CD14-positive monocyte (primary cell): Measurements from ENCODE around the gene ADAM30. TPM values are rescaled to one million over a fixed set of nuclear protein-coding genes. Genes with fewer than 3 reads are reported as not detected.

Source experiments
- DNase-seq, 3 donors: peaks; one replicate each; pipeline ENCODE4 v3.0.0-alpha.2; 2011 to 2022
- H2AFZ ChIP-seq: 2 replicates; pipeline ENCODE4 v1.6.0; 2012; ENCODE audit warnings: mild to moderate bottlenecking, low read depth, low read length, inconsistent platforms; ENCODE audit not compliant: insufficient read depth, poor library complexity, severe bottlenecking
- H3K27ac ChIP-seq, 2 donors: 1 replicate in 1 of 2; 2 replicates in 1 of 2; pipeline ENCODE4 v1.5.1; 2012 to 2013; ENCODE audit warnings: low read length in 2 of 2, control low read depth in 1 of 2, inconsistent platforms in 1 of 2, low read depth in 1 of 2, mild to moderate bottlenecking in 1 of 2
- H3K27me3 ChIP-seq, 2 donors: one replicate each; pipeline versions ENCODE4 v1.6.0 to v1.6.1; 2011 to 2013; ENCODE audit warnings: low read length in 2 of 2; ENCODE audit not compliant: control insufficient read depth in 2 of 2, insufficient read depth in 2 of 2
- H3K36me3 ChIP-seq, 2 donors: replicated peaks in 1 of 2; 1 replicate in 1 of 2; 2 replicates in 1 of 2; pipeline versions ENCODE4 v1.5.1 to v1.6.1; 2012 to 2013; ENCODE audit warnings: low read length in 2 of 2, control low read depth in 1 of 2, inconsistent platforms in 1 of 2, mild to moderate bottlenecking in 1 of 2; ENCODE audit not compliant: insufficient read depth in 2 of 2, control insufficient read depth in 1 of 2
- H3K4me1 ChIP-seq, 2 donors: 1 replicate in 1 of 2; 2 replicates in 1 of 2; pipeline versions ENCODE4 v1.5.1 to v1.6.1; 2012 to 2013; ENCODE audit warnings: low read length in 2 of 2, control low read depth in 1 of 2, inconsistent platforms in 1 of 2, mild to moderate bottlenecking in 1 of 2, moderate library complexity in 1 of 2; ENCODE audit not compliant: insufficient read depth in 2 of 2, control insufficient read depth in 1 of 2
- H3K4me2 ChIP-seq: replicated peaks from 2 replicates; pipeline ENCODE3; 2012; ENCODE audit warnings: low read length, moderate library complexity, mild to moderate bottlenecking; ENCODE audit not compliant: poor library complexity, severe bottlenecking; ENCODE audit errors: extremely low read depth
- H3K4me3 ChIP-seq, 3 experiments: fragments of 200-600 bp in 1 of 3; sonication (generic) in 1 of 3; replicated peaks in 1 of 3; 1 replicate in 2 of 3; 2 replicates in 1 of 3; pipeline ENCODE4 v1.5.1; 2011 to 2013; ENCODE audit warnings: low read length in 3 of 3, mild to moderate bottlenecking in 3 of 3, control low read depth in 2 of 3, low read depth in 2 of 3, inconsistent platforms in 1 of 3, moderate library complexity in 1 of 3
- H3K79me2 ChIP-seq: 2 replicates; pipeline ENCODE4 v1.6.0; 2012; ENCODE audit warnings: mild to moderate bottlenecking, control low read depth, inconsistent platforms, low read length, moderate library complexity; ENCODE audit not compliant: insufficient read depth
- H3K9ac ChIP-seq: 2 replicates; pipeline ENCODE4 v1.6.0; 2017; ENCODE audit warnings: low read length, mild to moderate bottlenecking; ENCODE audit not compliant: insufficient read depth, poor library complexity, severe bottlenecking
- H3K9me3 ChIP-seq, 2 donors: replicated peaks in 1 of 2; 1 replicate in 1 of 2; 2 replicates in 1 of 2; pipeline versions ENCODE4 v1.5.1 to v1.6.1; 2012 to 2013; ENCODE audit warnings: low read length in 2 of 2, control low read depth in 1 of 2; ENCODE audit not compliant: control insufficient read depth in 1 of 2, insufficient read depth in 1 of 2
- H4K20me1 ChIP-seq: 2 replicates; pipeline ENCODE4 v1.6.0; 2012; ENCODE audit warnings: mild to moderate bottlenecking, low read length, control low read depth, moderate library complexity; ENCODE audit not compliant: insufficient read depth
- H3K27ac Mint-ChIP-seq, 7 donors: one replicate each; pipeline ENCODE4 v1.8.0; 2020; ENCODE audit warnings: mild to moderate bottlenecking in 7 of 7, mixed read lengths in 7 of 7, moderate library complexity in 6 of 7, inconsistent platforms in 2 of 7
- H3K27me3 Mint-ChIP-seq, 3 donors: one replicate each; pipeline ENCODE4 v1.8.0; 2021 to 2022; ENCODE audit warnings: low read depth in 3 of 3, mild to moderate bottlenecking in 3 of 3, mixed read lengths in 3 of 3, moderate library complexity in 3 of 3, inconsistent platforms in 1 of 3
- H3K36me3 Mint-ChIP-seq, 2 donors: one replicate each; pipeline ENCODE4 v1.8.0; 2020; ENCODE audit warnings: mixed read lengths in 2 of 2, inconsistent platforms in 1 of 2, mild to moderate bottlenecking in 1 of 2
- H3K4me1 Mint-ChIP-seq: one replicate; pipeline ENCODE4 v1.8.0; 2020; ENCODE audit warnings: mild to moderate bottlenecking, mixed read lengths
- H3K4me3 Mint-ChIP-seq, 2 donors: one replicate each; pipeline ENCODE4 v1.8.0; 2020; ENCODE audit warnings: mild to moderate bottlenecking in 2 of 2, mixed read lengths in 2 of 2, moderate library complexity in 1 of 2
- H3K9me3 Mint-ChIP-seq, 7 donors: one replicate each; pipeline ENCODE4 v1.8.0; 2020 to 2022; ENCODE audit warnings: mixed read lengths in 7 of 7, mild to moderate bottlenecking in 6 of 7, moderate library complexity in 6 of 7, inconsistent platforms in 2 of 7
- WGBS: methylation state at CpG from one replicate; pipeline ENCODE4 v1.1.5; 2013; ENCODE audit warnings: missing lambda C conversion rate; ENCODE audit not compliant: insufficient coverage; 5-methylcytosine and 5-hydroxymethylcytosine counted together
- intact Hi-C, 2 donors: fragments of 100-400 bp; cut with micrococcal nuclease; formaldehyde crosslinking; loops; one replicate each; pipeline versions ENCODE4 v1.15.0 to v1.15.1; 2023
- polyA plus RNA-seq, 3 donors: library from polyadenylated mRNA; depleted of rRNA in 1 of 3; unstranded in 2 of 3; stranded (reverse) in 1 of 3; fragments of 300-500 nt in 2 of 3; fragments of >200 nt in 1 of 3; fragmentation: Illumina TruSeq in 2 of 3; gene quantifications; 1 replicate in 2 of 3; 2 replicates in 1 of 3; pipeline ENCODE4 v1.2.3, GENCODE V29; 2012 to 2021
- TF ChIP-seq, protein P1 (sequence below): fragments of 200-600 bp; IDR thresholded peaks from one replicate; pipeline ENCODE4 v1.8.0; 2022; ENCODE audit warnings: antibody characterized with exemption, mild to moderate bottlenecking

The ADAM30 gene
- polyA plus RNA-seq, 3 donors: not detected

DNA sequence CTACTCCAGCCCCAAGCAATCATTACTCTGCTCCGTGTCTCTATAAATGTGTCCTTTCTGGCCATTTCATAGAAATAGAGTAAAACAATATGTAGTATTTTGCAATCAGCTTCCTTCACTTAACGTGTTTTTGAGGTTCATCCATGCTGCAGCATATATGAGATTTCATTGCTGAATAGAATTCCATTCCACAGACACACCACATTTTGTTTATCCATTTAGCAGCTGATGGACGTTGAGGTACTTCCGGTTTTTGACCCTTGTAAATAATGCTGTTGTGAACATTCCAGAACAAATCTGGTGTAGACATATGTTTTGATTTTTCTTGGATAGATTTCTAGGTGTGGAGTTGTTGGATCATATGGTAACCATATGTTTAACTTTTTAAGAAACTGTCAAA, 30.7 kb downstream of the ADAM30 start:
- no peak overlapping the region for H3K27ac ChIP-seq
- no peaks in the 10 kb centered on the region for H3K4me1 ChIP-seq
- no peaks in the 10 kb centered on the region for H3K9me3 ChIP-seq
- no peaks in the 10 kb centered on the region for H3K36me3 ChIP-seq
- H3K79me2 ChIP-seq: no peaks in the 10 kb centered on the region
- H2AFZ ChIP-seq: no peak overlapping the region
- no peak overlapping the region for H3K4me3 ChIP-seq
- TF ChIP-seq, protein P1, sequence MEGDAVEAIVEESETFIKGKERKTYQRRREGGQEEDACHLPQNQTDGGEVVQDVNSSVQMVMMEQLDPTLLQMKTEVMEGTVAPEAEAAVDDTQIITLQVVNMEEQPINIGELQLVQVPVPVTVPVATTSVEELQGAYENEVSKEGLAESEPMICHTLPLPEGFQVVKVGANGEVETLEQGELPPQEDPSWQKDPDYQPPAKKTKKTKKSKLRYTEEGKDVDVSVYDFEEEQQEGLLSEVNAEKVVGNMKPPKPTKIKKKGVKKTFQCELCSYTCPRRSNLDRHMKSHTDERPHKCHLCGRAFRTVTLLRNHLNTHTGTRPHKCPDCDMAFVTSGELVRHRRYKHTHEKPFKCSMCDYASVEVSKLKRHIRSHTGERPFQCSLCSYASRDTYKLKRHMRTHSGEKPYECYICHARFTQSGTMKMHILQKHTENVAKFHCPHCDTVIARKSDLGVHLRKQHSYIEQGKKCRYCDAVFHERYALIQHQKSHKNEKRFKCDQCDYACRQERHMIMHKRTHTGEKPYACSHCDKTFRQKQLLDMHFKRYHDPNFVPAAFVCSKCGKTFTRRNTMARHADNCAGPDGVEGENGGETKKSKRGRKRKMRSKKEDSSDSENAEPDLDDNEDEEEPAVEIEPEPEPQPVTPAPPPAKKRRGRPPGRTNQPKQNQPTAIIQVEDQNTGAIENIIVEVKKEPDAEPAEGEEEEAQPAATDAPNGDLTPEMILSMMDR: no peak
- no CpG with 5 or more reads among the region's 4 CpGs for WGBS
- H3K4me3 Mint-ChIP-seq: no peak overlapping the region
- peaks cover 0 to 4% (median 2%) of the 10 kb centered on the region in 3 donors for H3K27me3 Mint-ChIP-seq
- intact Hi-C loops: no loop called here
- no peaks in the 10 kb centered on the region for H3K36me3 Mint-ChIP-seq
- no peaks in the 10 kb centered on the region for H4K20me1 ChIP-seq
- H3K27me3 ChIP-seq: no peaks in the 10 kb centered on the region
- H3K27ac Mint-ChIP-seq: no peak overlapping the region
- no peaks in the 10 kb centered on the region for H3K9me3 Mint-ChIP-seq
- DNase-seq: no peak
- no peaks in the 10 kb centered on the region for H3K4me1 Mint-ChIP-seq
- no peak overlapping the region for H3K9ac ChIP-seq
- no peak overlapping the region for H3K4me2 ChIP-seq

DNA sequence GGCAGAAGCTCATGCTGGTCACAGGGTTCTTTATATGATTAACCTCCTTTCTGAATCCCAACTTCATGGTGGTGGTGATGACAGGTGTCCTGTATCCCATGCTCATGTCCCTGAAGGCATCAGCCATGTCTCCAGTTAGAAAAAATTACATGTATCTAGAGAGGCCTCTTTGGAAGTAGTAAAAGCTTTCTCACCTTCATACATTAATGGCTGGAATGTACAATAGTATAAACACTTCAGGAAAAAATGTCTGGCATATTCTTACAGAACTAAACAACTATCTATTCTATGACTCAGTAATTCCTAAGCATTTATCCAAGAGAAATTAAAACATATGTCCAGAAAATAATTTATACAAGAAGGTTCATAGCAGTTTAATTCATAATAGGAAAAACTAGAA, 34.0 kb downstream of the ADAM30 start:
- intact Hi-C loops: no loop called here
- peaks cover 0 to 4% (median 0%) of the 10 kb centered on the region in 7 donors for H3K9me3 Mint-ChIP-seq
- Histone ChIP-seq H3K4me2 (no peak overlapping the region), H3K9me3 (no peaks in the 10 kb centered on the region), H3K4me3 (no peak overlapping the region), H3K27me3 (no peaks in the 10 kb centered on the region), H3K79me2 (no peaks in the 10 kb centered on the region), H3K36me3 (no peaks in the 10 kb centered on the region), H2AFZ (no peak overlapping the region), H3K9ac (no peak overlapping the region), H3K27ac (no peak overlapping the region), H3K4me1 (peaks cover 20 to 21% of the 10 kb centered on the region in 2 donors), H4K20me1 (no peaks in the 10 kb centered on the region)
- H3K4me1 Mint-ChIP-seq: peaks cover 22% of the 10 kb centered on the region
- no peaks in the 10 kb centered on the region for H3K36me3 Mint-ChIP-seq
- peaks cover 0 to 2% (median 0%) of the 10 kb centered on the region in 3 donors for H3K27me3 Mint-ChIP-seq
- no peak overlapping the region for H3K4me3 Mint-ChIP-seq
- no peak overlapping the region for H3K27ac Mint-ChIP-seq
- DNase-seq: no peak
- TF ChIP-seq, protein P1: no peak
